Pancreas (tissue), 10 donors: ENCODE data around the gene CDCP2. TPM values are rescaled to one million over a fixed set of nuclear protein-coding genes. Genes with fewer than 3 reads are reported as not detected.

Experiments
- ATAC-seq, 4 donors: fragments of 200-7000 bp; cut with Tn5 transposase; one replicate each; pipeline versions ENCODE4 v1.8.0 to v1.9.1; 2020; ENCODE audit warnings: mild to moderate bottlenecking in 4 of 4, moderate library complexity in 4 of 4
- DNase-seq, 6 donors: peaks; one replicate each; pipeline ENCODE4 v3.0.0-alpha.2; 2020
- FAIRE-seq: peaks from 2 replicates; lab custom pipeline; 2012; peaks lifted over from hg19 to GRCh38; lab: Jason Lieb, UNC
- H3K27ac ChIP-seq, 4 donors: fragments of 200-600 bp; sonication (generic); 1 replicate in 3 of 4; 2 replicates in 1 of 4; pipeline versions ENCODE4 v1.5.0 to v1.8.0; 2020
- H3K27me3 ChIP-seq, 4 donors: fragments of 200-600 bp; one replicate each; pipeline ENCODE4 v1.8.0; 2021
- H3K36me3 ChIP-seq, 3 donors: fragments of 200-600 bp; sonication (generic) in 1 of 3; one replicate each; pipeline versions ENCODE4 v1.5.0 to v1.8.0; 2020 to 2021
- H3K4me1 ChIP-seq, 3 donors: fragments of 200-600 bp; one replicate each; pipeline ENCODE4 v1.8.0; 2021
- H3K4me3 ChIP-seq, 4 donors: fragments of 200-600 bp; sonication (generic) in 2 of 4; one replicate each; pipeline versions ENCODE4 v1.5.0 to v1.8.0; 2020 to 2021
- H3K9me3 ChIP-seq, 4 donors: fragments of 200-600 bp; one replicate each; pipeline ENCODE4 v1.8.0; 2021
- CTCF ChIP-seq, 4 donors: fragments of 200-600 bp; sonication (generic) in 3 of 4; IDR thresholded peaks; one replicate each; pipeline versions ENCODE4 v1.5.0 to v1.8.0; 2021; ENCODE audit warnings: antibody characterized with exemption in 4 of 4
- WGBS, 2 donors: extraction: QIAGEN DNeasy Blood & Tissue Kit; methylation state at CpG; one replicate each; pipeline ENCODE4 v1.1.7; 2013; 5-methylcytosine and 5-hydroxymethylcytosine counted together
- intact Hi-C, 3 donors: fragments of 100-400 bp; cut with DNase I; formaldehyde crosslinking; loops; one replicate each; pipeline versions ENCODE4 v1.11.1 to v1.14.2; 2022
- polyA plus RNA-seq, 2 donors: library from polyadenylated mRNA; stranded (reverse); fragments of 200-250 nt; gene quantifications; one replicate each; pipeline ENCODE4 v1.2.3, GENCODE V29; 2013
- total RNA-seq, 6 donors: library from RNA; stranded (reverse); fragmentation: NEBNext Ultra II Directional in 4 of 6; extraction: Animal tissue kit (Norgen Biotek cat#: 25700) in 4 of 6; gene quantifications; one replicate each; pipeline versions ENCODE4 v1.2.1 to v1.2.4, GENCODE V29; 2021 to 2023
- donor health status: healthy with polysubstance abuse.
- donor health status: DM: no; HTN: no; CAD: no; lungs with moderate emphysema.
- donor health status: DM: no; HTN: no; CAD: no.
- donor health status: control.
- donor health status: control.
- donor health status: Bipolar disorder and iron deficiency.
- donor health status: DM: yes; HTN: yes; CAD: no.
- donor health status: DM: no; HTN: no; CAD: no.
- donor health status: DM: no; HTN: no; CAD: no.
- donor health status: DM: yes; HTN: yes; CAD: no.

CDCP2 gene
- total and polyA plus RNA-seq, 8 donors, result 0.08 TPM; not detected in 7

GRCh38 chr1:54139711-54140110, 13.1 kb downstream of the CDCP2 start:
- no peak overlapping the region for H3K4me3 ChIP-seq
- TF ChIP-seq CTCF (IDR thresholded peaks at IDR 0.05), result no peak
- no peaks in the 10 kb centered on the region for H3K9me3 ChIP-seq
- no peak for ATAC-seq
- intact Hi-C loops, result no loop called here
- H3K27ac ChIP-seq, result no peak overlapping the region
- DNase-seq, result no peak
- H3K36me3 ChIP-seq, result no peaks in the 10 kb centered on the region
- H3K4me1 ChIP-seq, result no peaks in the 10 kb centered on the region
- H3K27me3 ChIP-seq, result no peaks in the 10 kb centered on the region
- no peak for FAIRE-seq
- 94 to 98% methylated on average over 12 of the region's 12 CpGs for WGBS, 2 donors

GRCh38 chr1:54138994-54139393, 13.8 kb downstream of the CDCP2 start:
- TF ChIP-seq CTCF (IDR thresholded peaks at IDR 0.05), result no peak
- Histone ChIP-seq H3K36me3 (no peaks in the 10 kb centered on the region), H3K27me3 (no peaks in the 10 kb centered on the region), H3K4me3 (no peak overlapping the region), H3K27ac (no peak overlapping the region), H3K4me1 (no peaks in the 10 kb centered on the region), H3K9me3 (no peaks in the 10 kb centered on the region)
- intact Hi-C loops, result no loop called here
- DNase-seq (no peak), FAIRE-seq (no peak), ATAC-seq (no peak)
- WGBS, 2 donors, result 94 to 98% methylated on average over 1 of the region's 1 CpG

GRCh38 chr1:54137534-54138061, 15.2 kb downstream of the CDCP2 start:
- TF ChIP-seq CTCF (IDR thresholded peaks at IDR 0.05), result no peak
- peak in 3 of 4 donors; percentile 15 to 50 (median 34) for ATAC-seq
- WGBS, 2 donors, result 51 to 58% methylated on average over 10 of the region's 10 CpGs

GRCh38 chr1:54136963-54137533, 15.8 kb downstream of the CDCP2 start:
- Histone ChIP-seq H3K27me3 (no peaks in the 10 kb centered on the region), H3K36me3 (no peaks in the 10 kb centered on the region), H3K4me3 (no peak overlapping the region), H3K9me3 (no peaks in the 10 kb centered on the region), H3K4me1 (no peaks in the 10 kb centered on the region), H3K27ac (no peak overlapping the region)
- ATAC-seq, result no peak
- 77 to 87% methylated on average over 7 of the region's 7 CpGs for WGBS, 2 donors
- no peak for DNase-seq
- intact Hi-C loops, result no loop called here
- no peak for FAIRE-seq
- no peak for TF ChIP-seq CTCF (IDR thresholded peaks at IDR 0.05)

More at GRCh38 chr1:54137534-54138061, 15.2 kb downstream of the CDCP2 start:
- Histone ChIP-seq H3K27me3 (no peaks in the 10 kb centered on the region), H3K4me3 (no peak overlapping the region), H3K4me1 (no peaks in the 10 kb centered on the region), H3K36me3 (no peaks in the 10 kb centered on the region), H3K27ac (peak overlapping the region in 1 of 4 donors; percentile 8), H3K9me3 (no peaks in the 10 kb centered on the region)
- no peak for DNase-seq
- intact Hi-C loops, result no loop called here
- FAIRE-seq, result no peak

- 93 to 96% methylated on average over 17 of the region's 17 CpGs for WGBS, 2 donors
- TF ChIP-seq CTCF (IDR thresholded peaks at IDR 0.05), result no peak
- Histone ChIP-seq H3K4me3 (no peak overlapping the region), H3K27ac (no peak overlapping the region), H3K9me3 (no peaks in the 10 kb centered on the region), H3K4me1 (no peaks in the 10 kb centered on the region), H3K27me3 (no peaks in the 10 kb centered on the region), H3K36me3 (no peaks in the 10 kb centered on the region)
- ATAC-seq (no peak), FAIRE-seq (no peak), DNase-seq (no peak)
- intact Hi-C loops, result no loop called here
Observed at GRCh38 chr1:54136269-54136896, 16.4 kb downstream of the CDCP2 start.
